Stimulated activated CD8-positive, alpha-beta memory T cell treated with anti-CD3 and anti-CD28 coated beads, Interleukin-7, amount 100 ng/mL, for 4 hours (primary cell): ENCODE results near the gene SNIP1.
"Not testable (repeated sequence)": the region's sequence is repeated elsewhere in the genome, so short reads cannot be mapped to it uniquely, and the experiment has no call there.

Experiments
- DNase-seq, 2 donors: peaks; one replicate each; pipeline ENCODE4 v3.0.0-alpha.2; 2020; ENCODE audit warnings: low read depth in 2 of 2

The SNIP1 gene

DNA sequence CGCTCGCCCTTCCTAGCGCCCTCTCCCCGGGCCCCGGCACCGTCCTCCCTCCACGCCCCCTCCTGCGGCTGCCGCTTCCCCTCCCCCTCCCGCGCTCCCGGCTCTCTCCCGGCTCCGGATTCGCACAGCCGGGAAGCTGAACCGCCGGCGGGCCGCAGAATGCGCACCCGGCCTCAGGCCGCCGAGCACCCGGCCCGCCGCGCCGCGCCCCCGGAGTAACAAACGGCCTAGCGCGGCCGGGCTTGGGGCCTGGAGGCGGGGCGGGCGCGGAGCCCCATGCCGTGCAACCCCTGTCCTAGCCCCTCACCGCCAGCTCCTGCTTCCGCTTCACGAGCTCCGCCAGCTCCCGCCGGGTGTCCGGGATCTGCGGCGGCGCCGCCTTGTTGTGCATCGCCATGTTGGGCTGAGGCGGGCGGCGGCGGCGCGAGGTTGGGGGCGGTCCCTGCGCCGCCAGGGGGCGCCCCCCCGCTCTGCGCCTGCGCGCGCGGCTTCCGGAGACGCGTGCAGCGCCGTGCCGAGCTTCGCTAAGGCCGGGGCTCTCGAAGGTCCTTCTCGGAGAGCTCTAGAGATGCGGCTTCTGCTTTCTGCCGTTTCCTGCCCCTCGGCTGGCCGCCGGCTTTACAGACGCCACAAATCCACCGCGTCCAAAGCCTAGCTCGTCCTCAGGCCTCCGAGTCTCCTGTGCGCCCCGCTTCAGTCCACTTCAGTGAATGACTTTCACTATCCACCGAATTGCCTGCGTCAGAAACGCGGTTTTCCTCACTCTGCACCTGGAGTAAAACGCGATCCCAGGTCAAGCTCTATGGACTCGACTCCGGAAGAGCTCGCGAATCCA lies 39.5 kb downstream of the SNIP1 start, which contains the start of gene MEAF6:
Gene MEAF6, minus strand, starts transcription at position 417 of the 835 bp plus-strand sequence. Its CDS starts 20 bp downstream, at position 397.
- peak; percentile 53 to 79 for DNase-seq

- peak; percentile 66 to 72 for DNase-seq
Observed at GRCh38 chr1:37513795-37514349, 40.2 kb downstream of the SNIP1 start.

DNA sequence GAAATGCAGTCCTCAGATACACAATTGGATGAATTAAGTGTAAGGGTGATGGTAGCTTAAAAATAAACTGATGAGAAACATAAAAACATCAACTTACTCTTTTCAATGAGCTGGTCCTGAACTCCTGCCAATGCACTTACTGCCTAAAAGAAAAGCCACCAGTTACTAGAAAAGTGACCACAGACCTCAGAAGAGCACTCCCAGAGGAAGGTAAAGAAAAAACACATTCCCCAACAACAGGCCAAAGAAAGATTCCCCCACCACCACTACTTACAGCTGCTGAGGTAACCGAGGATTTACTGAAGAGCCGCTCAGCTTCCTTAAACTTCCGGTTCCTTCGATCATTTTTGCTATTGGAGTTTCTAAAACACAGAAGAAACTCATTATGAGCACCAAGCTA lies 44.9 kb downstream of the SNIP1 start:
- DNase-seq: no peak

GRCh38 chr1:37506740-37507139 lies 47.4 kb downstream of the SNIP1 start:
- no peak for DNase-seq

- DNase-seq: not testable (repeated sequence)
Observed at GRCh38 chr1:37502791-37503190, 51.3 kb downstream of the SNIP1 start.

DNA sequence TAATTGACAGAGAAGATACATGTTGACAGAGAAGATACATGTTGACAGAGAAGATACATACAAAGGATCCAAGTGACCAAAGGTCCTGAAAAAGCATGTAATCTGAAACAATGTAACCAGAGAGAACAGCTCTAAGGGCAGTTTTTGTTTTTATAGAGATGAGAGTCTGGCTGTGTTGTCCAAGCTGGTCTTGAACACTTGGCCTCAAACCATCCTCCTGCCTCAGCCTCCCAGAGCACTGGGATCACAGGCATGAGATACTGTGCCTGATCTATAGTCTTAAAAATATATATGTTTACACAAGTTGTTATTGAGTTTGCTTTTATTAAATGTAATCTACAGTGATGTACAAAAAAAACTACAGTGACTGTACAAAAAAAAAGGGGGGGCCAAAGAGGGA lies 52.0 kb downstream of the SNIP1 start:
- no peak for DNase-seq

- DNase-seq: no peak
Observed at GRCh38 chr1:37501661-37502060, 52.4 kb downstream of the SNIP1 start.

DNA sequence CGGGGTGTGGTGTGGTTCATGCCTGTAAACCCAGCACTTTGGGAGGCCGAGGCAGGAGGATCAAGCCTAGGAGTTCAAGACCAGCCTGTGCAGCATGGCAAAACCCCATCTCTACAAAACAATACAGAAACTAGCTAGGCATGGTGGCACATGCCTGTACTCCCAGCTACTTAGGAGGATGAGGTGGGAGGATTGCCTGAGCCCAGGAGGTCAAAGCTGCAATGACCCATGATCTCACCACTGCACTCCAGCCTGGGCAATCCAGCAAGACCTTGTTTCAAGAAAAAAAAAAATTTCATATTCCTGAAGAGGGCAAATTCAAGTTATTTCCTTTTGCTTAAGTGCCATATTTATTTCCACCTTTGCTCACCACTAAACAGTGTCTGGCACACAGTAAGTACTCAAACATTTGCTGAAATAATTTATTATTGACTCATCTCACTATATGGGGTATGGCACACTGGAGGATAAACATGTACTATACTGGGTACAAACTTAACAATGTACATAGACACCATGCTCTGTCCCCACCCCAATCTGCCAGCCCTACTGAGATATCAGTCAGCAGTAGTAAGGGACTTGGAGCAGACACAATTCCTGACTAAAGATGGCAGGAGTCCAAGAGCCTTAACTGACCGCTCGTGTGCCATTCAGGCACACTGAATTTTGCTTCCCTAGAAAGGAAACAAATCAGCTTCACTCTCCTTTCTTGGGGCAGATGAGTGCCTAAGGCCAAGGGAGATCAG lies 55.0 kb downstream of the SNIP1 start:
- DNase-seq: no peak

DNA sequence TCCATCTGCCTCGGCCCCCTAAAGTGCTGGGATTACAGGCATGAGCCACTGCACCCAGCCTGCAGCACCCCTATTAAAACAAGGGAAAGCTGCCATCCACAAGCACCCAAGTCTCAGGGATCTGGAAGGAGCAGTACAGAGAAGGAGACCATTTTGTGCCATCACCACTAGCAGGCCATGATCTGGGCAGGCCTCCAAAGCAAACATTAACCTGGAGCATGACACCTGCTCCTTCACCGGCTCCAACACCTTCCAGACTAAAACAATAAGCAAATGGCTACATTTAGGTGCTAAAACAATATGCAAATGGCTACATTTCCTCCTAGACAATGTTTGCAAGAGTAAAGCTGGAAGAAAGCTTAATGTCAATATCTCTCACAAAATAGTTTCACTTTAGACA lies 56.3 kb downstream of the SNIP1 start:
- DNase-seq: no peak

DNA sequence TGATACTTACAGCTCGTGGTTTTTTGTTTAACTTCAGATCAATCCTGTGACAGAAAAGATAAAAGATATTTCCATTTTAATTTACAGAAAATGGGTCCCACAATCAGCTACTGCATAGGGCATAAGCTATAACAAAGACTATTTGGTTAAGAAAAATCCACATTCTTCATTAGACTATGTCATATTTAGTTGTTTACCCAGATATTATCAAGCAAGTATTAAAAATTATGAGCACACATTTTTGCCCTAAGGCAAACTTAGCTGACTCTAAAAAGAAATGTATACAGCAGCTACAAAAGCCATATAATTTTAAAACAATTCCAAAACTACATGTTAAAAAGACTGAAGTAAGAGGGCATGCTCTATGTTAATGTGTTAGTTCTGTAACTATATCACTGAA lies 58.2 kb downstream of the SNIP1 start:
- DNase-seq: no peak

DNA sequence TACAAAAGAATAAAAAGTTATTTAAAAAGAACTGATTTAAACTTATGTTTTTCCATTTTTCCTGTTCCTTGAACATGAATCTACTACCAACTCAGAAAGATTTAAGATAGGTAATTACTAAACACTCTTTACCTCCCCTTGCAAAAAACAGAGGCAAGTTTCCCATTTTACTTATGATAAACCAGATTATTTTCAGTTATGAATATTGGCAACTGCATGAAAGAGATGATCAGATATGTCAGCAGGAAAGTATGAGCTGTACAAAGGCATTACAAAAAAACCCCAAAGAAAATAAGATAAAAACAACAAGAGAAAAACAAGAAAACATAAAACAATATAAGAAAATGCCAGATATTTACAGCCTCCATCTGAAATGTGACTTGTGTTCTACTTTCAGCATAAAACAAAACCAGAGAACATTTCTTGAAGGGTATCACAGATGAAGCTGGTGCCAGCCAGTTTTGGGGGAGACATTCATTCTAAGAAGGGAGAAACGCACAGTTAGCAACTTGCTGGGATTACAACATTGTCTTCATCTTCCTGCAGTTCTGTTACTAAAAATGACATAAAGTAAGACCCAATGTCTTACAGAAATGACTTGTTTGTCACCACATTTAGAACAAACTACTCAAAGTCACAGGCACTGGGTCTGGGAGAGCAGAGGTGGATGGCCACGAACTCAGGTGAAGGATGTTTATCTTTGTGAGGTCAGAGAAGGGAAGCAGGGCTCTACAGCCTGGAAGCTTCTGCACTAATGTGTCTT lies 60.6 kb downstream of the SNIP1 start:
- DNase-seq: no peak

- no peak for DNase-seq
Observed at GRCh38 chr1:37487619-37487984, 66.5 kb downstream of the SNIP1 start.

DNA sequence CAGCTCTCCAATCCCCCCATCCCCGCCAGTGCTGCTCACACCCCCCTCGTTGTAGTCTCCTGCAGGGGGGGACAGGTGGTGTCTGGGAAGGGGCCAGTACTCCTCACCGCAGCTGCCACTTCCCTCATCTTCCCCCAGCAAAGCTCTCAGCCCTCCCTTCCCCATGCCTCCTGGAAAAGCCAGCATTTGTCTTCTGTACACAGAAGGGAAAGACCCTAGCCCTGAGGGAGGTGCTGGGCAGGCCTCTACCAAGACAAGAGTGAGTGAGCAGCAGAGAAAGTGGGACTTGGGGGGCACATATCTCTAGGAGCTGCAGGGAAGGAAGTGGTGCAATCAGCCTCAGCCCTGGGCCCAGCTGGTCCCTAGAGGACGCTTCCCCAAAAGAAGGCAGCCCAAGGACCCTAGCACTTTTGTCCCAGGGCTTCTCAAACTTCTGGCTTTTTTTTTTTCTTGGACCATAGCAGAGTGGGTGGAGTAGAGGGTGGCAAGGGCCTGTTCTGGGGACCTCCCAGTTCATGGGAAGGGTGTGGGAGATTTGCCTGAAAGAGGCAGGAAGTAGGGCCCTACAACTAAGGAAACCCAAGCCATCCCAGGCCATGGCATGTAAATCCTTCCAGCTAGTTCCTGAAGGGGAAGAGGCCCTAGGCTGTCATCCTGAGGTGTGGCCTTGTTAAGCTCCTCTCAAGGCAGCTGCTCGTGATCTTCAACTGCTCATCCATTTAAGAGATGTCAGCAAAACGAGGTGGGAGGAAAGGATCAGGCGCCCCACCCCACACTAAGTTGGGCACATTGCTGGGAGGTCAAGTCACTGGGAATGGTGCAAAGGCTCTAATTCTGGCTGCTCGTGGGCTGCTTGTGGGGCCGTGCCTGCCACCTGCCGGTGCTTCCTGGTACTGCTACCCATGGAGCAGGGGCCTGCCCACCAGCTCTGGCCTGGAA lies 67.1 kb downstream of the SNIP1 start:
- peak; percentile 56 to 61 for DNase-seq

DNA sequence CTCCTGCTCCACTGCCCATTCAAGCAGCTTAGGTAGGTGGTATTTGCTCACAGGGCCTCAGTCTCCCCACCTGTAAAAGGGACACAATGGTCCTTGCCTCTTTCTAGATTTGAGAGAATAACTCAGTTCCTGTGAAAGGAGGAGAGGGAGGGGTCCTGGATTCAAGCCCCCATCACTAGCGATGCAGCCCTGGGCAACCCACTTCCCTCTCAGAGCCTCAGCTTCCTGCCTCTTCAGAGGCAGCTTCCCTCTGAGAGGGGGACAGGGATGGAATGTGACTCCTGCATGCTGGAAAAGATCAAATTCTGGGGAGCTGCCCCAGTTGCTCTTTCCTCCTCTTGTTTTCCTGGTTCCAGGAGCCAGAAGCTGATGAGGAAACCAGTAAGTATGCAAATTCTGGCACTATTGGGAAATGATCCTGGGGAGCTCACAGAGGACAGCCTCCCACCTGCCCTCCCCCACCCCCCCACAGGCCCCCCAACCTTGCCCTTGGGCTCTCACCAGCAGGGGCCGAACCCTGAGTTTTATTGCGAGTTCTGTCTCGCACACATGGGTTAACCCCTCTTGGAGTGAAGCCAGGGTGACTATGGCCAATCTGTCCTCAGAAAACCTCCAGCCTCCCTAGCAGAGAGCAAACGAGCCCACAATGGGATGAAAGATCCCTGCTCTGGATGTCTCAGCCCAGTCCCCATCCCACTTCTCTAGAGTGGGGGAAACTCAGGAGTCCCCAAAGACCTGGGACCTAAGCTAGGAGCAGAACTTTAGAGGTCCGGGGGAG lies 68.0 kb downstream of the SNIP1 start:
- no peak for DNase-seq
